ENCODE data around the gene TSPAN8.

DNA sequence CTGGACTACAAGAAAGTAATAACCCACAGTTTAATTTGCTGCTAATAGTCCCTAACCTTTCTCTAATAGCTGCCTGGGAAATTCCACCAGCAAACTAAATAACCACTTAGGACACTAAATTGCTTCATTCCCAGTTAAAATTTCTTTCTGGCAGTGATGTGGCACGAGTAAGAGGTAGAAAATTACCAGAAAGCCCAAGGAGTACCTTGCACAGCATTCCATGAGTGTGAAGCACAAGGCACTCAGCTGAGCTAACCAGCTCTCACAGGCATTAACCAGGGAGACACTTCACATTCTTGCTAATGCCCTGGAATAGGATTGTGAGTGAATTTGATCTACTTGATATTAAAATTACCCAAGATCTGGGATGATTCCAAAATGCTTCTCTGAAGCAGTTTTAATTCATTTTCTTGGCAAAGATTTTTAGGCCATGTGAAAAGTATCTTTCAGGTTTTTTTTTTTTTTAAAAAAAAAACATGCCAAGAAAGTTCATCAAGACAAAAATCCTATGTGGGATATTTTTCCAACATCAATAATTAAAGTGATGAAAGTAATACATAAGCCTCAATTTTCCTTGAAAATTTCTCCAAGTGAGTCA, 29.5 kb downstream of the TSPAN8 start:
- no peak for TF ChIP-seq CTCF (IDR thresholded peaks at IDR 0.05)
- TF ChIP-seq POLR2A (IDR thresholded peaks at IDR 0.05) = no peak

Measured in lower leg skin (tissue), 3 donors.